Measurements from ENCODE around the gene STN1.

- no peak for TF ChIP-seq CTCF (conservative IDR thresholded peaks at IDR 0.05 in 1 of 2, IDR thresholded peaks at IDR 0.05 in 1 of 2; ENCODE audit: extremely low read depth in 1 of 2, insufficient read depth in 1 of 2, low read depth in 1 of 2, low read length in 2 of 2)
- TF ChIP-seq EZH2 (IDR thresholded peaks at IDR 0.05; ENCODE audit: borderline replicate concordance, low read length): no peak
Measured at GRCh38 chr10:103951942-103952341, 34.0 kb upstream of the STN1 start.
